ENCODE data around the gene PTCHD1. TPM values are rescaled to one million over a fixed set of nuclear protein-coding genes. Genes with fewer than 3 reads are reported as not detected.

PTCHD1 gene
- total and polyA plus RNA-seq, 2 donors (not counting 1 experiment from before 2014, with no cell fraction given), result under 0.01 TPM; not detected in 1

DNA sequence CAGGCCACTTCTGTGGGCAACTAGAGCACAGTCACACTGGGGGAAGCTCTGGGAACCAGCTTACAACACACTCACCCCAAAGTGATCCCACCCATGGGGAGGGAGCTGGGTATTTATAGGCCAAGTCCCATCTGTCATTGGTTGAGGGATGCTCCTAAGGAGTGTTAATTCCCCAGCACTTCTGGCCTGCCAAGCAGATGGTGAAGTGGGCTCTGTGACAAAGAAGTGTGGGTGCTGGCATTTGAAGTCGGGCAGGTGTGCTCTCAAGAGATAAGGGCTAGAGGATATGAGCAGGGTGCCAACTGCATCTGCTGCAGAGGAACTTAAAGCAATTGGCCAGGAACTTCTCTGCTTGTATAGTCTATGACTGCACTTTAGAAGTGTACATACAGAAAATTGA lies 30.9 kb downstream of the PTCHD1 start:
- TF ChIP-seq, protein P1, sequence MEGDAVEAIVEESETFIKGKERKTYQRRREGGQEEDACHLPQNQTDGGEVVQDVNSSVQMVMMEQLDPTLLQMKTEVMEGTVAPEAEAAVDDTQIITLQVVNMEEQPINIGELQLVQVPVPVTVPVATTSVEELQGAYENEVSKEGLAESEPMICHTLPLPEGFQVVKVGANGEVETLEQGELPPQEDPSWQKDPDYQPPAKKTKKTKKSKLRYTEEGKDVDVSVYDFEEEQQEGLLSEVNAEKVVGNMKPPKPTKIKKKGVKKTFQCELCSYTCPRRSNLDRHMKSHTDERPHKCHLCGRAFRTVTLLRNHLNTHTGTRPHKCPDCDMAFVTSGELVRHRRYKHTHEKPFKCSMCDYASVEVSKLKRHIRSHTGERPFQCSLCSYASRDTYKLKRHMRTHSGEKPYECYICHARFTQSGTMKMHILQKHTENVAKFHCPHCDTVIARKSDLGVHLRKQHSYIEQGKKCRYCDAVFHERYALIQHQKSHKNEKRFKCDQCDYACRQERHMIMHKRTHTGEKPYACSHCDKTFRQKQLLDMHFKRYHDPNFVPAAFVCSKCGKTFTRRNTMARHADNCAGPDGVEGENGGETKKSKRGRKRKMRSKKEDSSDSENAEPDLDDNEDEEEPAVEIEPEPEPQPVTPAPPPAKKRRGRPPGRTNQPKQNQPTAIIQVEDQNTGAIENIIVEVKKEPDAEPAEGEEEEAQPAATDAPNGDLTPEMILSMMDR (conservative IDR thresholded peaks at IDR 0.05 in 1 of 2, IDR thresholded peaks at IDR 0.05 in 1 of 2; ENCODE audit: low read depth in 1 of 2, low read length in 2 of 2), result no peak
- no peak for TF ChIP-seq EZH2 (IDR thresholded peaks at IDR 0.05; ENCODE audit: low read length, missing control alignments)
- Histone ChIP-seq H3K79me2 (ENCODE audit: control insufficient read depth, insufficient read depth, low read length) (no peaks in the 10 kb centered on the region), H3K27ac (ENCODE audit: insufficient read depth, low read length) (no peak overlapping the region), H3K9me3 (ENCODE audit: control insufficient read depth, insufficient read depth, low read depth, low read length) (no peaks in the 10 kb centered on the region), H2AFZ (ENCODE audit: low read length) (no peak overlapping the region), H3K36me3 (ENCODE audit: control insufficient read depth, insufficient read depth, low read length) (no peaks in the 10 kb centered on the region), H3K4me1 (ENCODE audit: control insufficient read depth, extremely low read depth, insufficient read depth, low read length) (no peaks in the 10 kb centered on the region), H4K20me1 (ENCODE audit: control insufficient read depth, extremely low read depth, insufficient read depth, low read length) (no peaks in the 10 kb centered on the region), H3K27me3 (ENCODE audit: control insufficient read depth, insufficient read depth, low read length) (no peaks in the 10 kb centered on the region), H3K4me2 (ENCODE audit: extremely low read depth, insufficient read depth, low read length) (no peak overlapping the region), H3K9ac (ENCODE audit: insufficient read depth, low read length) (no peak overlapping the region), H3K4me3 (replicated peaks in 1 of 4; ENCODE audit: control extremely low read depth in 1 of 4, insufficient read depth in 1 of 4, low read depth in 3 of 4, low read length in 4 of 4) (no peak overlapping the region)
- no peak for DNase-seq (ENCODE audit: low read depth in 2 of 2)

DNA sequence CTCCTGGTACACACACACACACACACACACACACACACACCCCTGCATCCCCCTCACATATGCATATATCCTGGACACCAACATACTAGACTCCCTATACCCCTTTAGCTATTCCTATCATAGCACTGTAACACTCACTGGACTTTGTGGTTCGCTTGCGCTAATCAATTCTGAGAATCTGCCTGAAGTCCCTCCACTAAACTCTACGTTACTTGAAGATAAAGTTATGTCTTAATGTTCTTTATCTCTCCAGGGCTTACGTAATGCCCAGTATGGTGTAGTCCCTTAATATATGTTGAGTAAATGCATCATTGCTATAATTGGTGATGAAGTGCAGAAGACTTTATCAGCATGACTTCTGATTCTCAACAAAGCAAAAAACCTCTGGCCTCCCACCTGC lies 32.3 kb downstream of the PTCHD1 start:
- Histone ChIP-seq H3K4me3 (replicated peaks in 1 of 4; ENCODE audit: control extremely low read depth in 1 of 4, insufficient read depth in 1 of 4, low read depth in 3 of 4, low read length in 4 of 4) (no peak overlapping the region), H3K9ac (ENCODE audit: insufficient read depth, low read length) (no peak overlapping the region), H3K27me3 (ENCODE audit: control insufficient read depth, insufficient read depth, low read length) (no peaks in the 10 kb centered on the region), H3K9me3 (ENCODE audit: control insufficient read depth, insufficient read depth, low read depth, low read length) (no peaks in the 10 kb centered on the region), H3K4me1 (ENCODE audit: control insufficient read depth, extremely low read depth, insufficient read depth, low read length) (no peaks in the 10 kb centered on the region), H3K27ac (ENCODE audit: insufficient read depth, low read length) (no peak overlapping the region), H2AFZ (ENCODE audit: low read length) (no peak overlapping the region), H3K79me2 (ENCODE audit: control insufficient read depth, insufficient read depth, low read length) (no peaks in the 10 kb centered on the region), H3K36me3 (ENCODE audit: control insufficient read depth, insufficient read depth, low read length) (no peaks in the 10 kb centered on the region), H3K4me2 (ENCODE audit: extremely low read depth, insufficient read depth, low read length) (no peak overlapping the region), H4K20me1 (ENCODE audit: control insufficient read depth, extremely low read depth, insufficient read depth, low read length) (no peaks in the 10 kb centered on the region)
- no peak for TF ChIP-seq EZH2 (IDR thresholded peaks at IDR 0.05; ENCODE audit: low read length, missing control alignments)
- TF ChIP-seq, protein P1 (conservative IDR thresholded peaks at IDR 0.05 in 1 of 2, IDR thresholded peaks at IDR 0.05 in 1 of 2; ENCODE audit: low read depth in 1 of 2, low read length in 2 of 2), result no peak
- no peak for DNase-seq (ENCODE audit: low read depth in 2 of 2)

DNA sequence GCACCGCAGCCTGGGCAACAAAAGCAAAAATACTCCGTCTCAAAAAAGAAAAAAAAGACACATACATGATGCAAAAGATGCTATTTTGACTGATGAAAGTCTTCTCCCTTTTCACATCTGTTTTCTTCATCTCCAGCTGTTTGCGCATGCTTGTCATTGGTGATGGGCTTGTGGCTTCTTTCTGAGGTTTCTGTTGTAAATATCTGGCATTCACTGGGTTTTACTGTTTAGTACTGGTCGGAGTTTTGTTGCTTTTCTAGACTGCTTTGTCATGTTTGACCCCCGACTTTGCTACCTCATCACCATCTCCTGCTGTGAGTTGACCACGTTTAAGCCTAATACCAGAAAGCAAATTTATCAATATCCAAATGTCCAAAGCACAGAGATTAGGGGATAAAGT lies 34.4 kb downstream of the PTCHD1 start:
- Histone ChIP-seq H3K4me1 (ENCODE audit: control insufficient read depth, extremely low read depth, insufficient read depth, low read length) (no peaks in the 10 kb centered on the region), H3K27me3 (ENCODE audit: control insufficient read depth, insufficient read depth, low read length) (no peaks in the 10 kb centered on the region), H3K9me3 (ENCODE audit: control insufficient read depth, insufficient read depth, low read depth, low read length) (no peaks in the 10 kb centered on the region), H3K36me3 (ENCODE audit: control insufficient read depth, insufficient read depth, low read length) (no peaks in the 10 kb centered on the region), H3K4me2 (ENCODE audit: extremely low read depth, insufficient read depth, low read length) (no peak overlapping the region), H3K9ac (ENCODE audit: insufficient read depth, low read length) (no peak overlapping the region), H3K79me2 (ENCODE audit: control insufficient read depth, insufficient read depth, low read length) (no peaks in the 10 kb centered on the region), H2AFZ (ENCODE audit: low read length) (no peak overlapping the region), H4K20me1 (ENCODE audit: control insufficient read depth, extremely low read depth, insufficient read depth, low read length) (no peaks in the 10 kb centered on the region), H3K4me3 (replicated peaks in 1 of 4; ENCODE audit: control extremely low read depth in 1 of 4, insufficient read depth in 1 of 4, low read depth in 3 of 4, low read length in 4 of 4) (no peak overlapping the region), H3K27ac (ENCODE audit: insufficient read depth, low read length) (no peak overlapping the region)
- TF ChIP-seq, protein P1 (conservative IDR thresholded peaks at IDR 0.05 in 1 of 2, IDR thresholded peaks at IDR 0.05 in 1 of 2; ENCODE audit: low read depth in 1 of 2, low read length in 2 of 2), result no peak
- no peak for TF ChIP-seq EZH2 (IDR thresholded peaks at IDR 0.05; ENCODE audit: low read length, missing control alignments)
- no peak for DNase-seq (ENCODE audit: low read depth in 2 of 2)
